Measurements from ENCODE around the gene DENND4B. TPM values are rescaled to one million over a fixed set of nuclear protein-coding genes. Genes with fewer than 3 reads are reported as not detected.

The DENND4B gene
- total and polyA plus RNA-seq, 9 of the 15 experiments (the other 6 are each of a cell fraction or from before 2014, with no cell fraction given): 9.5 to 80.5 (median 23.1) TPM

GRCh38 chr1:153946622-153947241 lies at the start of gene DENND4B (continued):
- TF ChIP-seq RREB1 (CRISPR knock-in tag; IDR thresholded peaks at IDR 0.05) (no peak), TRIM28 (IDR thresholded peaks at IDR 0.05) (no peak), MBD1 (CRISPR knock-in tag; IDR thresholded peaks at IDR 0.05) (no peak), ATF7 (IDR thresholded peaks at IDR 0.05) (0 out of 2 replicates have a peak, but pooled peaks have one; percentile 37), CBX2 (IDR thresholded peaks at IDR 0.05; ENCODE audit: insufficient read depth, low read length, poor library complexity, severe bottlenecking) (no peak), KHSRP (IDR thresholded peaks at IDR 0.05) (no peak), LEF1 (IDR thresholded peaks at IDR 0.05) (no peak), NFIC (IDR thresholded peaks at IDR 0.05) (peak; percentile 56), MNT (conservative IDR thresholded peaks at IDR 0.05) (peak; percentile 2 to 9; a peak in 2 of 4 replicates), L3MBTL2 (IDR thresholded peaks at IDR 0.05) (peak; percentile 40), DNMT1 (IDR thresholded peaks at IDR 0.05) (no peak), ZBTB33 (CRISPR knock-in tag; IDR thresholded peaks at IDR 0.05) (no peak)
- TF ChIP-seq, protein P1, sequence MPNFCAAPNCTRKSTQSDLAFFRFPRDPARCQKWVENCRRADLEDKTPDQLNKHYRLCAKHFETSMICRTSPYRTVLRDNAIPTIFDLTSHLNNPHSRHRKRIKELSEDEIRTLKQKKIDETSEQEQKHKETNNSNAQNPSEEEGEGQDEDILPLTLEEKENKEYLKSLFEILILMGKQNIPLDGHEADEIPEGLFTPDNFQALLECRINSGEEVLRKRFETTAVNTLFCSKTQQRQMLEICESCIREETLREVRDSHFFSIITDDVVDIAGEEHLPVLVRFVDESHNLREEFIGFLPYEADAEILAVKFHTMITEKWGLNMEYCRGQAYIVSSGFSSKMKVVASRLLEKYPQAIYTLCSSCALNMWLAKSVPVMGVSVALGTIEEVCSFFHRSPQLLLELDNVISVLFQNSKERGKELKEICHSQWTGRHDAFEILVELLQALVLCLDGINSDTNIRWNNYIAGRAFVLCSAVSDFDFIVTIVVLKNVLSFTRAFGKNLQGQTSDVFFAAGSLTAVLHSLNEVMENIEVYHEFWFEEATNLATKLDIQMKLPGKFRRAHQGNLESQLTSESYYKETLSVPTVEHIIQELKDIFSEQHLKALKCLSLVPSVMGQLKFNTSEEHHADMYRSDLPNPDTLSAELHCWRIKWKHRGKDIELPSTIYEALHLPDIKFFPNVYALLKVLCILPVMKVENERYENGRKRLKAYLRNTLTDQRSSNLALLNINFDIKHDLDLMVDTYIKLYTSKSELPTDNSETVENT (CRISPR knock-in tag; IDR thresholded peaks at IDR 0.05): 0 out of 2 replicates have a peak, but pooled peaks have one; percentile 49

Measured in K562 (cell line).